ENCODE data around the gene TNNI2.

TNNI2 gene

GRCh38 chr11:1815751-1816150 lies 23.0 kb upstream of the TNNI2 start:
- DNase-seq (ENCODE audit: extremely low read depth, low read depth) = no peak
- TF ChIP-seq CTCF (IDR thresholded peaks at IDR 0.05; ENCODE audit: low read depth, low read length) = no peak

- no peak for TF ChIP-seq CTCF (IDR thresholded peaks at IDR 0.05; ENCODE audit: low read depth, low read length)
- DNase-seq (ENCODE audit: extremely low read depth, low read depth) = no peak
Measured at GRCh38 chr11:1817000-1817399, 21.8 kb upstream of the TNNI2 start.

- no peak for DNase-seq (ENCODE audit: extremely low read depth, low read depth)
- TF ChIP-seq CTCF (IDR thresholded peaks at IDR 0.05; ENCODE audit: low read depth, low read length) = no peak
Measured at GRCh38 chr11:1817511-1817910, 21.3 kb upstream of the TNNI2 start.

GRCh38 chr11:1819074-1819473 lies 19.7 kb upstream of the TNNI2 start:
- no peak for DNase-seq (ENCODE audit: extremely low read depth, low read depth)
- no peak for TF ChIP-seq CTCF (IDR thresholded peaks at IDR 0.05; ENCODE audit: low read depth, low read length)

GRCh38 chr11:1820463-1821325 lies 18.1 kb upstream of the TNNI2 start:
- DNase-seq (ENCODE audit: extremely low read depth, low read depth) = no peak
- TF ChIP-seq CTCF (IDR thresholded peaks at IDR 0.05; ENCODE audit: low read depth, low read length) = no peak

GRCh38 chr11:1821562-1821961 lies 17.2 kb upstream of the TNNI2 start:
- no peak for DNase-seq (ENCODE audit: extremely low read depth, low read depth)
- no peak for TF ChIP-seq CTCF (IDR thresholded peaks at IDR 0.05; ENCODE audit: low read depth, low read length)

GRCh38 chr11:1822648-1823375 lies 16.0 kb upstream of the TNNI2 start:
- DNase-seq (ENCODE audit: extremely low read depth, low read depth) = no peak
- no peak for TF ChIP-seq CTCF (IDR thresholded peaks at IDR 0.05; ENCODE audit: low read depth, low read length)

Measured in AG09319 (cell line).